K562 (cell line): ENCODE data around the gene MS4A2. TPM values are rescaled to one million over a fixed set of nuclear protein-coding genes. Genes with fewer than 3 reads are reported as not detected.

ENCODE experiments used
- HDGF ChIP-seq: fragments of 450-650 bp; IDR thresholded peaks from 2 replicates; pipeline ENCODE4 v1.6.1; 2016
- JUND ChIP-seq, 2 experiments: IDR thresholded peaks; 2 replicates in 1 of 2; 3 replicates in 1 of 2; pipeline ENCODE4 v1.6.1; 2011; ENCODE audit warnings: borderline replicate concordance in 2 of 2, low read depth in 2 of 2, low read length in 2 of 2, improper control_type of control experiment in 1 of 2, missing biosample characterization in 1 of 2, missing genetic modification characterization in 1 of 2, missing genetic modification reagents in 1 of 2
- MTA2 ChIP-seq: fragments of 450-650 bp; IDR thresholded peaks from 2 replicates; pipeline ENCODE4 v1.6.1; 2016; ENCODE audit warnings: low read depth
- NCOA2 ChIP-seq, 2 experiments: fragments of 450-650 bp; IDR thresholded peaks; 2 replicates each; pipeline ENCODE4 v1.6.1; 2018; ENCODE audit warnings: mild to moderate bottlenecking in 2 of 2, moderate library complexity in 1 of 2; ENCODE audit not compliant: partially characterized antibody in 2 of 2
- PTTG1 ChIP-seq: fragments of 450-650 bp; IDR thresholded peaks from 2 replicates; pipeline ENCODE4 v1.6.1; 2016; ENCODE audit warnings: low read depth, mild to moderate bottlenecking, missing genetic modification characterization, missing compliant biosample characterization
- SMARCA4 ChIP-seq: fragments of 450-650 bp; IDR thresholded peaks from 2 replicates; pipeline ENCODE4 v1.6.1; 2016
- polyA plus RNA-seq, 8 experiments: library from polyadenylated mRNA; depleted of rRNA in 4 of 8; stranded (reverse) in 5 of 8; unstranded in 3 of 8; fragments of >200 nt; fragmentation: Nextera tagmentation in 2 of 8; fragmentation: Illumina TruSeq in 1 of 8; extraction: Ambion mirVana in 2 of 8; extraction: Trizol in 1 of 8; gene quantifications; 2 replicates each; pipeline versions ENCODE4 v1.2.1 to v1.2.3, GENCODE V29; 2011 to 2014; ENCODE audit warnings: inconsistent platforms in 1 of 8, missing spikeins in 1 of 8
- total RNA-seq, 7 experiments: library from RNA; depleted of rRNA in 6 of 7; stranded (reverse); fragments of >200 nt in 6 of 7; fragmentation: Illumina TruSeq in 2 of 7; extraction: Trizol in 2 of 7; gene quantifications; 2 replicates each; pipeline versions ENCODE4 v1.2.1 to v1.2.3, GENCODE V29; 2011 to 2021; ENCODE audit warnings: low replicate concordance in 1 of 7
- TF ChIP-seq, protein P1 (sequence below): sonication (generic); formaldehyde crosslinking; IDR thresholded peaks from 2 replicates; pipeline ENCODE4 v1.8.0; 2022; ENCODE audit warnings: mild to moderate bottlenecking, missing genetic modification reagents, borderline replicate concordance
- TF ChIP-seq, protein P2 (sequence below): fragments of 250-450 bp; sonication (Bioruptor Pico); IDR thresholded peaks from 2 replicates; pipeline ENCODE4 v1.4.0; 2020; ENCODE audit warnings: borderline replicate concordance
- TF ChIP-seq, protein P3 (sequence below): fragments of 450-650 bp; IDR thresholded peaks from 2 replicates; pipeline ENCODE4 v1.6.1; 2016; ENCODE audit warnings: mild to moderate bottlenecking
- TF ChIP-seq, protein P4 (sequence below): fragments of 450-650 bp; conservative IDR thresholded peaks from 2 replicates; pipeline ENCODE4 v1.6.1; 2016; ENCODE audit warnings: missing genetic modification characterization, low read depth, mild to moderate bottlenecking, control low read depth, missing compliant biosample characterization
- TF ChIP-seq, protein P5 (sequence below): fragments of 450-650 bp; IDR thresholded peaks from 2 replicates; pipeline ENCODE4 v1.6.1; 2014; ENCODE audit warnings: low read depth, mild to moderate bottlenecking, moderate library complexity, borderline replicate concordance
- TF ChIP-seq, protein P6 (sequence below): sonication (generic); formaldehyde crosslinking; IDR thresholded peaks from 2 replicates; pipeline ENCODE4 v1.8.1; 2022; ENCODE audit warnings: missing genetic modification reagents

MS4A2 gene
- total and polyA plus RNA-seq, 9 of the 15 experiments (the other 6 are each of a cell fraction or from before 2014, with no cell fraction given): 0.06 to 5.7 (median 0.86) TPM

DNA sequence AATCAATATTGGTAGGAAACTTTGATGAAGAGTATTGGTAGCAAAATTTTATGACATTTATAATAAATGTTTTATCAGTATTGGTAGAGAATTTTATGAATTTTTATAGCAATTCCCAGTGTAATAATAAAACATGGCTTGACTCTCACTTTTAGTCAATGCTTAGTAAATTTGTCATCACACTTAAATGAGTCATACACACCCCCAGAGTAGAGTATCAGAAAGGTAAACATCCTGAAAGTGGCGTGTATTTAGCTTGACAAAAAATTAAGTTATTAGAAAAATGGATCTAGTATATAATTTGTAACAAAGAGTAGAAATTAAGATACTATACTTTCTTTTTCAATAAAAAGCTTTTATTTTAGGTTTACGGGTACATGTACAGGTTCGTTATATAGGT, 29.4 kb upstream of the MS4A2 start (continued):
- TF ChIP-seq, protein P1, sequence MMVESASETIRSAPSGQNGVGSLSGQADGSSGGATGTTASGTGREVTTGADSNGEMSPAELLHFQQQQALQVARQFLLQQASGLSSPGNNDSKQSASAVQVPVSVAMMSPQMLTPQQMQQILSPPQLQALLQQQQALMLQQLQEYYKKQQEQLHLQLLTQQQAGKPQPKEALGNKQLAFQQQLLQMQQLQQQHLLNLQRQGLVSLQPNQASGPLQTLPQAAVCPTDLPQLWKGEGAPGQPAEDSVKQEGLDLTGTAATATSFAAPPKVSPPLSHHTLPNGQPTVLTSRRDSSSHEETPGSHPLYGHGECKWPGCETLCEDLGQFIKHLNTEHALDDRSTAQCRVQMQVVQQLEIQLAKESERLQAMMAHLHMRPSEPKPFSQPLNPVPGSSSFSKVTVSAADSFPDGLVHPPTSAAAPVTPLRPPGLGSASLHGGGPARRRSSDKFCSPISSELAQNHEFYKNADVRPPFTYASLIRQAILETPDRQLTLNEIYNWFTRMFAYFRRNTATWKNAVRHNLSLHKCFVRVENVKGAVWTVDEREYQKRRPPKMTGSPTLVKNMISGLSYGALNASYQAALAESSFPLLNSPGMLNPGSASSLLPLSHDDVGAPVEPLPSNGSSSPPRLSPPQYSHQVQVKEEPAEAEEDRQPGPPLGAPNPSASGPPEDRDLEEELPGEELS (CRISPR knock-in tag): no peak
- TF ChIP-seq, protein P2, sequence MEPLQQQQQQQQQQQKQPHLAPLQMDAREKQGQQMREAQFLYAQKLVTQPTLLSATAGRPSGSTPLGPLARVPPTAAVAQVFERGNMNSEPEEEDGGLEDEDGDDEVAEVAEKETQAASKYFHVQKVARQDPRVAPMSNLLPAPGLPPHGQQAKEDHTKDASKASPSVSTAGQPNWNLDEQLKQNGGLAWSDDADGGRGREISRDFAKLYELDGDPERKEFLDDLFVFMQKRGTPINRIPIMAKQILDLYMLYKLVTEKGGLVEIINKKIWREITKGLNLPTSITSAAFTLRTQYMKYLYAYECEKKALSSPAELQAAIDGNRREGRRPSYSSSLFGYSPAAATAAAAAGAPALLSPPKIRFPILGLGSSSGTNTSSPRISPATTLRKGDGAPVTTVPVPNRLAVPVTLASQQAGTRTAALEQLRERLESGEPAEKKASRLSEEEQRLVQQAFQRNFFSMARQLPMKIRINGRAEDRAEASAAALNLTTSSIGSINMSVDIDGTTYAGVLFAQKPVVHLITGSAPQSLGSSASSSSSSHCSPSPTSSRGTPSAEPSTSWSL (CRISPR knock-in tag): no peak
- TF ChIP-seq SMARCA4: peak; percentile 51
- TF ChIP-seq, protein P3, sequence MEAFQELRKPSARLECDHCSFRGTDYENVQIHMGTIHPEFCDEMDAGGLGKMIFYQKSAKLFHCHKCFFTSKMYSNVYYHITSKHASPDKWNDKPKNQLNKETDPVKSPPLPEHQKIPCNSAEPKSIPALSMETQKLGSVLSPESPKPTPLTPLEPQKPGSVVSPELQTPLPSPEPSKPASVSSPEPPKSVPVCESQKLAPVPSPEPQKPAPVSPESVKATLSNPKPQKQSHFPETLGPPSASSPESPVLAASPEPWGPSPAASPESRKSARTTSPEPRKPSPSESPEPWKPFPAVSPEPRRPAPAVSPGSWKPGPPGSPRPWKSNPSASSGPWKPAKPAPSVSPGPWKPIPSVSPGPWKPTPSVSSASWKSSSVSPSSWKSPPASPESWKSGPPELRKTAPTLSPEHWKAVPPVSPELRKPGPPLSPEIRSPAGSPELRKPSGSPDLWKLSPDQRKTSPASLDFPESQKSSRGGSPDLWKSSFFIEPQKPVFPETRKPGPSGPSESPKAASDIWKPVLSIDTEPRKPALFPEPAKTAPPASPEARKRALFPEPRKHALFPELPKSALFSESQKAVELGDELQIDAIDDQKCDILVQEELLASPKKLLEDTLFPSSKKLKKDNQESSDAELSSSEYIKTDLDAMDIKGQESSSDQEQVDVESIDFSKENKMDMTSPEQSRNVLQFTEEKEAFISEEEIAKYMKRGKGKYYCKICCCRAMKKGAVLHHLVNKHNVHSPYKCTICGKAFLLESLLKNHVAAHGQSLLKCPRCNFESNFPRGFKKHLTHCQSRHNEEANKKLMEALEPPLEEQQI: no peak
- TF ChIP-seq MTA2: no peak
- no peak for TF ChIP-seq HDGF
- TF ChIP-seq, protein P4, sequence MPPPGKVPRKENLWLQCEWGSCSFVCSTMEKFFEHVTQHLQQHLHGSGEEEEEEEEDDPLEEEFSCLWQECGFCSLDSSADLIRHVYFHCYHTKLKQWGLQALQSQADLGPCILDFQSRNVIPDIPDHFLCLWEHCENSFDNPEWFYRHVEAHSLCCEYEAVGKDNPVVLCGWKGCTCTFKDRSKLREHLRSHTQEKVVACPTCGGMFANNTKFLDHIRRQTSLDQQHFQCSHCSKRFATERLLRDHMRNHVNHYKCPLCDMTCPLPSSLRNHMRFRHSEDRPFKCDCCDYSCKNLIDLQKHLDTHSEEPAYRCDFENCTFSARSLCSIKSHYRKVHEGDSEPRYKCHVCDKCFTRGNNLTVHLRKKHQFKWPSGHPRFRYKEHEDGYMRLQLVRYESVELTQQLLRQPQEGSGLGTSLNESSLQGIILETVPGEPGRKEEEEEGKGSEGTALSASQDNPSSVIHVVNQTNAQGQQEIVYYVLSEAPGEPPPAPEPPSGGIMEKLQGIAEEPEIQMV: no peak
- TF ChIP-seq NCOA2 (IDR thresholded peaks at IDR 0.05; ENCODE audit: partially characterized antibody in 2 of 2): peak in 1 of 2 experiments; percentile 16
- TF ChIP-seq, protein P5, sequence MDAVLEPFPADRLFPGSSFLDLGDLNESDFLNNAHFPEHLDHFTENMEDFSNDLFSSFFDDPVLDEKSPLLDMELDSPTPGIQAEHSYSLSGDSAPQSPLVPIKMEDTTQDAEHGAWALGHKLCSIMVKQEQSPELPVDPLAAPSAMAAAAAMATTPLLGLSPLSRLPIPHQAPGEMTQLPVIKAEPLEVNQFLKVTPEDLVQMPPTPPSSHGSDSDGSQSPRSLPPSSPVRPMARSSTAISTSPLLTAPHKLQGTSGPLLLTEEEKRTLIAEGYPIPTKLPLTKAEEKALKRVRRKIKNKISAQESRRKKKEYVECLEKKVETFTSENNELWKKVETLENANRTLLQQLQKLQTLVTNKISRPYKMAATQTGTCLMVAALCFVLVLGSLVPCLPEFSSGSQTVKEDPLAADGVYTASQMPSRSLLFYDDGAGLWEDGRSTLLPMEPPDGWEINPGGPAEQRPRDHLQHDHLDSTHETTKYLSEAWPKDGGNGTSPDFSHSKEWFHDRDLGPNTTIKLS: no peak
- TF ChIP-seq PTTG1 (tag): no peak
- peak; percentile 88 for TF ChIP-seq JUND (IDR thresholded peaks at IDR 0.05; ENCODE audit: borderline replicate concordance, low read depth, low read length)
- TF ChIP-seq JUND (tag; IDR thresholded peaks at IDR 0.05; ENCODE audit: borderline replicate concordance, low read depth, low read length): peak; percentile 72; the same call in 2 of the 3 replicates
- TF ChIP-seq, protein P6, sequence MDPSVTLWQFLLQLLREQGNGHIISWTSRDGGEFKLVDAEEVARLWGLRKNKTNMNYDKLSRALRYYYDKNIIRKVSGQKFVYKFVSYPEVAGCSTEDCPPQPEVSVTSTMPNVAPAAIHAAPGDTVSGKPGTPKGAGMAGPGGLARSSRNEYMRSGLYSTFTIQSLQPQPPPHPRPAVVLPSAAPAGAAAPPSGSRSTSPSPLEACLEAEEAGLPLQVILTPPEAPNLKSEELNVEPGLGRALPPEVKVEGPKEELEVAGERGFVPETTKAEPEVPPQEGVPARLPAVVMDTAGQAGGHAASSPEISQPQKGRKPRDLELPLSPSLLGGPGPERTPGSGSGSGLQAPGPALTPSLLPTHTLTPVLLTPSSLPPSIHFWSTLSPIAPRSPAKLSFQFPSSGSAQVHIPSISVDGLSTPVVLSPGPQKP (CRISPR knock-in tag): no peak
